ENCODE results near the gene TMEM59L. TPM values are rescaled to one million over a fixed set of nuclear protein-coding genes. Genes with fewer than 3 reads are reported as not detected.

TMEM59L gene
- total and polyA plus RNA-seq, 2 of the 13 experiments (the other 11 are each of a cell fraction or from before 2014, with no cell fraction given): 0.97 to 5.5 TPM

GRCh38 chr19:18571564-18572344 is 40.9 kb upstream of the TMEM59L start, which contains the start of gene UBA52 (continued):
- TF ChIP-seq ZNF280B (CRISPR knock-in tag; IDR thresholded peaks at IDR 0.05; ENCODE audit: borderline replicate concordance) (no peak), ZBTB37 (CRISPR knock-in tag; IDR thresholded peaks at IDR 0.05) (no peak), MIXL1 (CRISPR knock-in tag; IDR thresholded peaks at IDR 0.05) (peak; percentile 76; the same call in 1 of the 2 replicates), HMG20A (CRISPR knock-in tag; IDR thresholded peaks at IDR 0.05; ENCODE audit: borderline replicate concordance) (no peak; the same call in 1 of the 2 replicates), ZNF24 (IDR thresholded peaks at IDR 0.05) (no peak), PLRG1 (conservative IDR thresholded peaks at IDR 0.05) (no peak), ZBTB4 (CRISPR knock-in tag; IDR thresholded peaks at IDR 0.05; ENCODE audit: borderline replicate concordance) (peak; percentile 92; the same call in 1 of the 2 replicates), ZBTB20 (CRISPR knock-in tag; IDR thresholded peaks at IDR 0.05; ENCODE audit: borderline replicate concordance, low read depth) (0 out of 2 replicates have a peak, but pooled peaks have one; percentile 28), MYC (CRISPR knock-in tag; IDR thresholded peaks at IDR 0.05; ENCODE audit: borderline replicate concordance) (peak; percentile 100), CBX2 (IDR thresholded peaks at IDR 0.05; ENCODE audit: low read depth, low read length) (no peak), CBX2 (CRISPR knock-in tag; IDR thresholded peaks at IDR 0.05; ENCODE audit: low read depth) (no peak), ZBTB2 (CRISPR knock-in tag; IDR thresholded peaks at IDR 0.05; ENCODE audit: low read depth) (peak; percentile 89), XRCC5 (optimal IDR thresholded peaks at IDR 0.05; ENCODE audit: low read length) (peak; percentile 32), MXD1 (CRISPR knock-in tag; IDR thresholded peaks at IDR 0.05) (peak; percentile 97), ZNF180 (CRISPR knock-in tag; IDR thresholded peaks at IDR 0.05; ENCODE audit: borderline replicate concordance, low read depth) (no peak), TOPORS (CRISPR knock-in tag; IDR thresholded peaks at IDR 0.05) (no peak), TAF1 (CRISPR knock-in tag; IDR thresholded peaks at IDR 0.05) (peak; percentile 91)
